OCI-LY7 (cell line): ENCODE measurements around the gene CLTB. TPM values are rescaled to one million over a fixed set of nuclear protein-coding genes. Genes with fewer than 3 reads are reported as not detected.

Source experiments
- BruUV-seq: library from RNA; stranded (reverse); fragments of 400-500 nt; replicated peaks from 2 replicates; lab custom pipeline; 2021; lab: Mats Ljungman, UMichigan
- CTCF ChIA-PET: fragments of 300-600 bp; sonication (Branson Sonifier 250); formaldehyde crosslinking; loops from one replicate; lab custom pipeline; 2022; ENCODE audit warnings: antibody characterized with exemption; ENCODE audit not compliant: unreplicated experiment; lab: Charles Lee
- POLR2A ChIA-PET: fragments of 300-600 bp; sonication (Branson Sonifier 250); formaldehyde crosslinking; loops from one replicate; lab custom pipeline; 2022; ENCODE audit warnings: antibody characterized with exemption; lab: Charles Lee
- DNase-seq: peaks from one replicate; pipeline ENCODE4 v3.0.0-alpha.2; 2015; ENCODE audit warnings: low spot score
- H2AFZ ChIP-seq: fragments of 200-600 bp; sonication (generic), shearing (Covaris generic); 2 replicates; pipeline ENCODE4 v1.6.1; 2014; ENCODE audit warnings: mild to moderate bottlenecking, antibody characterized with exemption, low read length, moderate library complexity
- H3K27ac ChIP-seq: fragments of 200-600 bp; sonication (generic); 2 replicates; pipeline ENCODE4 v1.5.1; 2014; ENCODE audit warnings: mixed run types, low read depth, mild to moderate bottlenecking, moderate library complexity, low read length, inconsistent platforms; ENCODE audit not compliant: poor library complexity, severe bottlenecking
- H3K36me3 ChIP-seq: fragments of 200-600 bp; sonication (generic); 2 replicates; pipeline ENCODE4 v1.6.1; 2014; ENCODE audit warnings: mild to moderate bottlenecking, antibody characterized with exemption, low read length, moderate library complexity, mixed read lengths; ENCODE audit not compliant: insufficient read depth
- H3K4me1 ChIP-seq: fragments of 200-600 bp; sonication (generic); 2 replicates; pipeline ENCODE4 v1.5.1; 2014; ENCODE audit warnings: mild to moderate bottlenecking, low read length; ENCODE audit not compliant: insufficient read depth, poor library complexity, severe bottlenecking
- H3K4me2 ChIP-seq: fragments of 200-600 bp; sonication (generic); 2 replicates; pipeline ENCODE4 v1.6.1; 2014; ENCODE audit warnings: mild to moderate bottlenecking, low read length
- H3K4me3 ChIP-seq: fragments of 200-600 bp; sonication (generic); 2 replicates; pipeline ENCODE4 v1.5.1; 2014; ENCODE audit warnings: mild to moderate bottlenecking, low read depth, low read length; ENCODE audit not compliant: poor library complexity, severe bottlenecking
- H3K79me2 ChIP-seq: fragments of 200-600 bp; sonication (generic); 2 replicates; pipeline ENCODE4 v1.6.1; 2016; ENCODE audit warnings: low read depth, mild to moderate bottlenecking, low read length, moderate library complexity, mixed read lengths; ENCODE audit not compliant: insufficient read depth
- H3K9me2 ChIP-seq: fragments of 200-600 bp; sonication (generic); 2 replicates; pipeline ENCODE4 v1.6.1; 2016; ENCODE audit warnings: mild to moderate bottlenecking, low read length, mixed read lengths; ENCODE audit not compliant: insufficient read depth
- H3K9me3 ChIP-seq: fragments of 200-600 bp; sonication (generic); 2 replicates; pipeline ENCODE4 v1.6.1; 2014; ENCODE audit warnings: mild to moderate bottlenecking, mixed run types, low read length, mixed read lengths
- H4K20me1 ChIP-seq: fragments of 200-600 bp; sonication (generic); 2 replicates; pipeline ENCODE4 v1.6.1; 2014; ENCODE audit warnings: mild to moderate bottlenecking, antibody characterized with exemption, low read length, moderate library complexity, mixed read lengths; ENCODE audit not compliant: insufficient read depth
- CTCF ChIP-seq: fragments of 200-600 bp; sonication (generic); conservative IDR thresholded peaks from 2 replicates; pipeline ENCODE4 v1.5.1; 2014; ENCODE audit warnings: mild to moderate bottlenecking, antibody characterized with exemption, low read length, moderate library complexity, mixed read lengths
- EZH2phosphoT487 ChIP-seq: fragments of 200-600 bp; sonication (generic); IDR thresholded peaks from 2 replicates; pipeline ENCODE4 v1.6.1; 2018; ENCODE audit warnings: low read depth, borderline replicate concordance, mild to moderate bottlenecking, mixed run types, antibody characterized with exemption, low read length, moderate library complexity, mixed read lengths
- intact Hi-C: fragments of 100-400 bp; cut with micrococcal nuclease; formaldehyde crosslinking; loops from one replicate; pipeline ENCODE4 v1.10.0; 2022; ENCODE audit not compliant: unreplicated experiment
- total RNA-seq, 2 experiments: library from RNA; depleted of rRNA in 1 of 2; stranded (reverse); fragments of >200 nt in 1 of 2; shearing (Covaris generic) in 1 of 2; gene quantifications; 2 replicates each; pipeline ENCODE4 v1.2.3, GENCODE V29; 2014 to 2022

CLTB gene
- total RNA-seq, 2 experiments from 2014 or later, result 53.0 to 53.4 TPM

- H3K27ac ChIP-seq, result no peak within 1 kb of the TSS
- H3K4me3 ChIP-seq, result no peak within 1 kb of the TSS
- no peaks in the 10 kb centered on the region; the same call in 1 of the 2 replicates for H4K20me1 ChIP-seq
- intact Hi-C loops, result no loop called here
- TF ChIP-seq CTCF (no peak), EZH2phosphoT487 (no peak)
- H3K9me3 ChIP-seq, result no peaks in the 10 kb centered on the region
- no peaks in the 10 kb centered on the region for H3K9me2 ChIP-seq
- ChIA-PET CTCF (no interaction called here), POLR2A (no interaction called here)
- no peak within 1 kb of the TSS for H2AFZ ChIP-seq
- peak within 1 kb of the TSS; percentile 41; the same call in 1 of the 2 replicates for H3K4me2 ChIP-seq
- BruUV-seq, result no TSS peak
- peaks cover 10% of the 10 kb centered on the region for H3K4me1 ChIP-seq
- H3K79me2 ChIP-seq, result peaks cover 8% of the 10 kb centered on the region
- no peak for DNase-seq
- no peaks in the 10 kb centered on the region for H3K36me3 ChIP-seq
Measured at GRCh38 chr5:176365351-176366231, 50.7 kb downstream of the CLTB start, which contains the start of gene ARL10. Gene ARL10, plus strand, starts transcription at chr5:176365487. Its CDS starts 77 bp downstream, at chr5:176365564.

- no peaks in the 10 kb centered on the region for H3K9me2 ChIP-seq
- H3K9me3 ChIP-seq, result no peaks in the 10 kb centered on the region
- no peaks in the 10 kb centered on the region for H4K20me1 ChIP-seq
- no peak overlapping the region for H3K27ac ChIP-seq
- H2AFZ ChIP-seq, result no peak overlapping the region
- no TSS peak for BruUV-seq
- ChIA-PET POLR2A (no interaction called here), CTCF (no interaction called here)
- DNase-seq, result no peak
- no peak overlapping the region for H3K4me3 ChIP-seq
- intact Hi-C loops, result no loop called here
- peak overlapping the region; percentile 41; the same call in 1 of the 2 replicates for H3K4me2 ChIP-seq
- no peak for TF ChIP-seq CTCF
- no peak for TF ChIP-seq EZH2phosphoT487
- peaks cover under 1% of the 10 kb centered on the region; the same call in 1 of the 2 replicates for H3K36me3 ChIP-seq
- H3K4me1 ChIP-seq, result peaks cover 16% of the 10 kb centered on the region
- peaks cover 14% of the 10 kb centered on the region for H3K79me2 ChIP-seq
Measured at GRCh38 chr5:176364765-176365350, 51.5 kb downstream of the CLTB start.
